Activated CD8-positive, alpha-beta memory T cell treated with anti-CD3 and anti-CD28 coated beads for 36 hours (primary cell): Measurements from ENCODE around the gene BMPER. TPM values are rescaled to one million over a fixed set of nuclear protein-coding genes. Genes with fewer than 3 reads are reported as not detected.

Experiments
- CTCF ChIA-PET: fragments of 350-600 bp; sonication (Branson Sonifier 250); formaldehyde crosslinking; loops from one replicate; lab custom pipeline; 2021; ENCODE audit warnings: antibody characterized with exemption; lab: Charles Lee
- POLR2A ChIA-PET: fragments of 350-600 bp; sonication (Branson Sonifier 250); formaldehyde crosslinking; loops from one replicate; lab custom pipeline; 2021; ENCODE audit warnings: antibody characterized with exemption; lab: Charles Lee
- total RNA-seq, 2 experiments: library from RNA; stranded (reverse); gene quantifications; one replicate each; pipeline ENCODE4 v1.2.3, GENCODE V29; 2021

BMPER gene
- total RNA-seq, 2 experiments from 2014 or later, result not detected

GRCh38 chr7:33950047-33950714 is 44.8 kb downstream of the BMPER start:
- ChIA-PET CTCF (no interaction called here), POLR2A (no interaction called here)

DNA sequence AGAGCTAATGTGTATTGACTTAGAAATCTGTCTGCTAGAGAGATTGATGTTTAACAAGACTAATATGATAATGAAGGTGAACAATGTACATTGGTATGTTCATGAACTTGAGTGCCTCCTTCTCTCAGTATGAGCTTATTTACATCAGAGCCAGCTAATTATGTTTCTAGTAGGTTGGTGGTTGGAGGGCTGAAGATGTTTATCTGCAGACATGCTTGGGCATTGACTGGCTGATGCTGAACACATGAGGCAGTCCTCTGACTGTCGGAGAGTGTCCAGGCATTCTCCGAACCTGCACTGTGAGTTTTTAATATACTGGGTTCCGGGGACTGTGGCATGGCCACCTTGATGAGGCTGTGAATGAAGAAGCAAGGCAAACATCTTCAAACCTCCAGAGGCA is 47.5 kb downstream of the BMPER start:
- CTCF ChIA-PET, result no interaction called here

GRCh38 chr7:33958104-33958503 is 52.8 kb downstream of the BMPER start:
- POLR2A ChIA-PET, result no interaction called here
- CTCF ChIA-PET, result no interaction called here

More for the DNA sequence above, 47.5 kb downstream of the BMPER start:
- POLR2A ChIA-PET, result no interaction called here

- CTCF ChIA-PET, result no interaction called here
- POLR2A ChIA-PET, result no interaction called here
Observed at GRCh38 chr7:33959676-33960075, 54.3 kb downstream of the BMPER start.

DNA sequence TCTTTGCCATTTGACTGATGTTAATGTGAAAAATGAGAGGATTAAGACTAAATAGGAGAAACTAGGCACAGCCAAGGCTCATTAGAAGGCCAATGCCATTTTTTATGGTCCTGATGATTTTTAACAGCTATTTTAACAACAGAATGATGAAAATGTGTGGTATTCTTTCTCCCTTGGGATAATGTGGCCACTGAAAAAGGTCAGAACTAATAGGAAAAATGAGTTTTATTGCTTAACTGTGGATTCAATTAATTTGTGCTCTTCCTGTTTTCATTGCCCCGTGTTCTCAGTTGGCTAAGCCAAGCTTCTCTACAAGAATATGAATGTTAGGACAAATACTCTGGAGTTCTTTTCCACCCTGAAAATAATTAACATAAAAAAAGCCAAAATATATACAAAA is 56.6 kb downstream of the BMPER start:
- POLR2A ChIA-PET, result no interaction called here

DNA sequence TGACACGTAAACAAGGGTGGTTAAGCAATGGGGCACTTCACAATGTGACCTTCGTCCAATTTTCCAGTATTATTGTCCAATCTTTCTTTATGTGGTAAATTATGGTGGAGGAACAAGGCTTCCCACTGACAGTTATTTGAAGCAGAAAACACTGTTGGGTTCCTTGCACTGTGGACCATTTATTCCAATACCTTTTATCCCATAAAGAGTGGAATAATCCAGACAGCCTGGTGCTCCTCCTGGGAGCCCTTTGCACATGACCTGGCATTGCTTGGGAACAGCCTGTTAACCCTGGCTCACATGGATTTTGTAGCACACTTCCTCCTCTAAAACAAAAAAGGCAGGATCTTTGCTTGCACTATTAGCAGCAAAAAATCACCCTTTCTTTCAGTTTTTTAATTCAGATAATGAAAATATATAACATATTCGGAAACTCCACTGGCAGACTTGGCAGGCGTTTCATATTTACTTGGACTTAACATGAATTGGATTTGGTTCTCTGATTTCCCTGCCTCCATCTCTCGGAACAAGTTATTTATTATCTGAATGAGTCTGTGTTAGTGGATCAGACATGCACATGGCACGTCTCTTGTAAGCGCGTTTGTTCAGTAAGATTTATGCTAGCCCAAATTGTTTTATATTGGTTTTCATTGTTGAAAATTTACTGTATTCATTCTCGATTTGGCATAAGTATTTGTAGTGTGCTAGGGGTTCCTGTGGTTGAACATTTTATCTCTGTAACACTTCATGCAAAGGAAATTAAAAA is 59.3 kb downstream of the BMPER start:
- POLR2A ChIA-PET, result no interaction called here
- CTCF ChIA-PET, result no interaction called here

More for the DNA sequence above, 56.6 kb downstream of the BMPER start:
- CTCF ChIA-PET, result no interaction called here

GRCh38 chr7:33965183-33965744 is 59.9 kb downstream of the BMPER start:
- CTCF ChIA-PET, result no interaction called here
- POLR2A ChIA-PET, result no interaction called here

DNA sequence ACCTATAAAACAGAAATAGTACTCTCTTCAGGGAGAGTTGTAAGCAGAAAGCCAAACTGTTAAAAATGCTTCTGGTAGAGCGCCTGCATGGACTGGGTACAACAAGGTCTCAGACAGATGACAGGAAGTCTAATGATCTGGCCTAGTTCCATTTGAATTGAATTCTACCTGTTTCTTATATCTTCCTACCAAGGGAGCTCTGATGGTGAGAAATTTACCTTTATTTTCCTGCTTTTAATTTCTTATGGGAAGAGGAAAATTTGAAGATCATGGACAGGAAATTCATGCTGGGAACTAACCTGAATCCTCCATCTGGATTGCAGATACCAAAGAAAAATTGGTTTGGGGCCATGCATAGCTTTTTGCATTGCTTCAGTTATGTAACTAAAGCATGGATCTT is 63.3 kb downstream of the BMPER start:
- POLR2A ChIA-PET, result no interaction called here
- CTCF ChIA-PET, result no interaction called here

DNA sequence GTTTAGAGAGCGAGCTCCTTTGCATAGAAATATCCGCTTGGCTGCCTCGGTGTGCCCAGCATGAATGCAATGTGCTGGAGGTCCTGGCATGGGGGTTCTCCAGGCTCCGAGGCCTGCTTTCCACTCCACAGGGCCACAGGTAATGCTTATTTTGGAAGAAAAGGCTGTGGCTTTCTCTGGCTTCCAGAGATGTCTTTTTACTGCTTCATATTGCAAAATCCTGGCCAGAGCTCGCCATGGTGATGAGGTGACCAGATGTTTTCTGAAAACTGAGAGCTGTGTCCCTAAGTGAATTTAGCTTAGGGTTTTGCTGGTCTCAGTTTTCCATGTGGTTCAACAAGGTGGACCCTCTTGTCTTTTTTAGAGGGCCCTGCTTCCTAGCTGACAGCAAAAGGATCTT is 65.2 kb downstream of the BMPER start:
- ChIA-PET POLR2A (no interaction called here), CTCF (no interaction called here)

GRCh38 chr7:33971106-33971505 is 65.8 kb downstream of the BMPER start:
- ChIA-PET POLR2A (interaction anchor here (0.7 kb wide), 1 partner anchor 231 kb away, joined by 3 read pairs; no protein-coding TSS in a partner anchor), CTCF (no interaction called here)

- ChIA-PET CTCF (no interaction called here), POLR2A (no interaction called here)
Observed at GRCh38 chr7:33973231-33974015, 68.1 kb downstream of the BMPER start.

DNA sequence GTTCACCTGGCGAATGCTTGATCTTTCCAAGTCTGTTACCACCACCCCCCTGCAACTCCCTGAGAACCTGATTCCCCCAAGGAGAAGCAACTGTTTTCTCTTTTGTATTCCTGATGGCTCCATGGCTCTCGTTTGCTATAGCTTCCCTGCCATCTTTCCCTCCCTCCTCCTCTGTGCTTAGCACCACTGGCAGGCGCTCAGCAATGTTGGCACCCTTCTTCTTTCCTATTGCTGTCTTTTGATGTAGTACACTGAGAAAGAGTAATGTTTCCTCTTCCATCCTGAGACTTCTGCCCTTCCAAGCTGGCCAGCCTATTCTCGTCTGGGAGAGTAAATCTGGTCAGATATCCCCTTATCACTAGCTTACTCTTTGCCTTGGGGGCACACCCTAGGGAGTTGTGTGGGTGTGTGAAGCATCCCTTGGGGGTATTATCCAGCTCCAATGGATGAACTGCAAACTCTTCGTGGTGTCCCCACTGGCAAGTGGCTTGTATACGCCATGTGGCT is 74.0 kb downstream of the BMPER start:
- CTCF ChIA-PET, result no interaction called here
- POLR2A ChIA-PET, result no interaction called here

DNA sequence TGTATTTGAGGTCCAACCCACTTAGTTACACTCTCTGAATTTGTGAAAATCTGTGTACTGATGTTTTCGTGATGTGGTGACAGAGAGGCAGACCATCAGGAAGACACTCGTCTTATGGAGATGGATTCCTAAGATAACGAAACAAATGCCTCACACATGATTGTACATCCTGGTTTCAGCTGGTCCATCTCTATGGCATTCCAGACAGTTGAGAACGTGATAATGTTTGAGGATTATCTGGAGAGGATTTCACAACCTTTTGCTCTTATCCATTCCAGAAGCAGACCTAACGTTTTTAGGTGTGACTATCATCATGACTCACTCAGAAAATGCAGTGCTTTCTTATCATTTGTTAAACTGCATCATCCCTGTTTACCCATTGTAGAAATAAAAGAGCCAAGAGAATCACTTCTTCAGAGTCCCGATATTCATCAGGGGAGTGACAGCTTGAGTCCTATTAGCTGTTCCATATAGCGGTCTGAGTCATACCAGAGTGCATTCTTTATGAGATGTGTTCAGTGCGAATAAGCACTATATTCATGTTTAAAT is 74.5 kb downstream of the BMPER start:
- POLR2A ChIA-PET, result no interaction called here
- CTCF ChIA-PET, result no interaction called here

DNA sequence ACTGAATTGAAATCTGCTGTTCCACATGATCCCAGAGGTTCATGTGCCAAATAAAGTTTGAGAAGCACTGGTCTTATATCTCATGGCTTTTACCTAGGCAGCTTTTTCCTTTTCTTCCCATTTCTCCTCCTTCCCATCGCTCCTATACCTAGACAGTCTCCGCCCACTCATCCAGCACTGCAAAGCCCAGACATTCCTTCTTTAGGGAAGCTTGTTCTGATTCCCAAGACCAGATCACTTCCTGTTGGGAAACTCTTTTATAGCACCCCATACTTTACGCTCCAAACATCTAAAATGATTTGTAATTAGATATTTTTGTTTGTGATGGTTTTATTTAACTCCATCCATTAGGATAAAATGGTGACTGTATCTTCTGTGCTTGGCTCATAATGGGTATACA is 75.9 kb downstream of the BMPER start:
- CTCF ChIA-PET, result no interaction called here
- POLR2A ChIA-PET, result no interaction called here

GRCh38 chr7:33981671-33982424 is 76.5 kb downstream of the BMPER start:
- ChIA-PET CTCF (interaction anchor here (0.6 kb wide), 1 partner anchor 48 kb away, joined by 4 read pairs; no protein-coding TSS in a partner anchor), POLR2A (no interaction called here)

GRCh38 chr7:33982425-33982786 is 77.1 kb downstream of the BMPER start:
- CTCF ChIA-PET, result interaction anchor here (0.6 kb wide), 1 partner anchor 49 kb away, joined by 4 read pairs; no protein-coding TSS in a partner anchor

GRCh38 chr7:33986451-33986850 is 81.1 kb downstream of the BMPER start:
- ChIA-PET CTCF (no interaction called here), POLR2A (no interaction called here)

More at GRCh38 chr7:33982425-33982786, 77.1 kb downstream of the BMPER start:
- POLR2A ChIA-PET, result no interaction called here
